H1 (cell line): ENCODE data around the gene NSL1. TPM values are rescaled to one million over a fixed set of nuclear protein-coding genes. Genes with fewer than 3 reads are reported as not detected.

Experiments used
- CTCF ChIA-PET: fragments of 300-600 bp; sonication (Branson Sonifier 250); formaldehyde crosslinking; loops from one replicate; lab custom pipeline; 2021; ENCODE audit not compliant: partially characterized antibody; lab: Charles Lee
- POLR2A ChIA-PET: fragments of 300-600 bp; sonication (Branson Sonifier 250); formaldehyde crosslinking; loops from one replicate; lab custom pipeline; 2021; ENCODE audit warnings: inconsistent platforms; ENCODE audit not compliant: partially characterized antibody; lab: Charles Lee
- DNase-seq, 2 experiments: peaks; one replicate each; pipeline versions ENCODE4 v3.0.0 to v3.0.0-alpha.2; 2010 to 2022; ENCODE audit warnings: low spot score in 2 of 2, low read depth in 1 of 2, mixed read lengths in 1 of 2
- FAIRE-seq: peaks from 2 replicates; lab custom pipeline; 2011; peaks lifted over from hg19 to GRCh38; lab: Jason Lieb, UNC
- H2AFZ ChIP-seq: 2 replicates; pipeline ENCODE4 v1.8.1; 2012; ENCODE audit warnings: low read length, inconsistent platforms
- H2AK5ac ChIP-seq: 2 replicates; pipeline ENCODE4 v1.6.1; 2013; ENCODE audit warnings: low read depth, low read length
- H2BK120ac ChIP-seq: replicated peaks from 2 replicates; pipeline ENCODE3; 2013; ENCODE audit warnings: low read depth, low read length, inconsistent platforms
- H2BK12ac ChIP-seq: 2 replicates; pipeline ENCODE4 v1.6.1; 2013; ENCODE audit warnings: low read depth, low read length
- H2BK15ac ChIP-seq: 2 replicates; pipeline ENCODE4 v1.6.1; 2013; ENCODE audit warnings: low read length
- H2BK20ac ChIP-seq: 2 replicates; pipeline ENCODE4 v1.6.1; 2013; ENCODE audit warnings: low read length
- H2BK5ac ChIP-seq: 2 replicates; pipeline ENCODE4 v1.6.1; 2013; ENCODE audit warnings: low read depth, low read length
- H3K14ac ChIP-seq: 2 replicates; pipeline ENCODE4 v1.6.1; 2013; ENCODE audit warnings: inconsistent platforms; ENCODE audit not compliant: insufficient read length
- H3K18ac ChIP-seq: 2 replicates; pipeline ENCODE4 v1.6.1; 2013; ENCODE audit warnings: low read length; ENCODE audit errors: extremely low read depth
- H3K23ac ChIP-seq: 2 replicates; pipeline ENCODE4 v1.6.1; 2013; ENCODE audit warnings: inconsistent platforms; ENCODE audit not compliant: insufficient read length
- H3K23me2 ChIP-seq: 2 replicates; pipeline ENCODE4 v1.6.1; 2013; ENCODE audit warnings: low read depth, low read length
- H3K27ac ChIP-seq: 2 replicates; pipeline ENCODE4 v1.6.1; 2011; ENCODE audit warnings: low read depth, low read length, inconsistent platforms
- H3K27me3 ChIP-seq, 4 experiments: replicated peaks in 1 of 4; 1 replicate in 1 of 4; 2 replicates in 3 of 4; pipeline versions ENCODE4 v1.6.1 to v1.8.1; 2011 to 2013; ENCODE audit warnings: low read length in 3 of 4, mild to moderate bottlenecking in 3 of 4, inconsistent platforms in 2 of 4, mixed read lengths in 2 of 4, moderate library complexity in 1 of 4; ENCODE audit not compliant: control insufficient read depth in 3 of 4, insufficient read depth in 3 of 4; ENCODE audit errors: extremely low read depth in 1 of 4
- H3K36me3 ChIP-seq, 4 experiments: 2 replicates each; pipeline versions ENCODE4 v1.6.1 to v1.8.1; 2011 to 2013; ENCODE audit warnings: mild to moderate bottlenecking in 4 of 4, low read length in 3 of 4, moderate library complexity in 2 of 4, control low read depth in 1 of 4, inconsistent platforms in 1 of 4; ENCODE audit not compliant: insufficient read depth in 4 of 4, control insufficient read depth in 2 of 4
- H3K4ac ChIP-seq: replicated peaks from 2 replicates; pipeline ENCODE3; 2013; ENCODE audit warnings: low read length, low read depth, mixed read lengths, inconsistent platforms; ENCODE audit not compliant: insufficient read length
- H3K4me1 ChIP-seq, 4 experiments: replicated peaks in 1 of 4; 1 replicate in 1 of 4; 2 replicates in 3 of 4; pipeline versions ENCODE4 v1.6.1 to v1.8.1; 2011 to 2013; ENCODE audit warnings: low read length in 3 of 4, inconsistent platforms in 2 of 4, mixed read lengths in 1 of 4; ENCODE audit not compliant: insufficient read depth in 4 of 4, control insufficient read depth in 3 of 4
- H3K4me2 ChIP-seq, 2 experiments: 2 replicates each; pipeline versions ENCODE4 v1.6.1 to v1.8.1; 2011 to 2013; ENCODE audit warnings: low read depth in 2 of 2, low read length in 2 of 2, control low read depth in 1 of 2, inconsistent platforms in 1 of 2, mild to moderate bottlenecking in 1 of 2; ENCODE audit not compliant: insufficient read depth in 1 of 2
- H3K4me3 ChIP-seq, 4 experiments: fragments of 200-600, 300-600 bp in 1 of 4; sonication (generic), shearing (Covaris generic), sonication (Bioruptor Twin) in 1 of 4; 2 replicates each; pipeline versions ENCODE4 v1.5.1 to v1.8.1; 2011 to 2016; ENCODE audit warnings: low read length in 4 of 4, low read depth in 3 of 4, control low read depth in 2 of 4, inconsistent platforms in 2 of 4, mild to moderate bottlenecking in 2 of 4, mixed read lengths in 1 of 4, moderate library complexity in 1 of 4; ENCODE audit not compliant: insufficient read depth in 2 of 4; ENCODE audit errors: extremely low read depth in 1 of 4
- H3K56ac ChIP-seq: replicated peaks from 2 replicates; pipeline ENCODE3; 2013; ENCODE audit warnings: low read depth, mild to moderate bottlenecking, mixed read lengths, low read length, inconsistent platforms; ENCODE audit not compliant: insufficient read length
- H3K79me1 ChIP-seq: 2 replicates; pipeline ENCODE4 v1.6.1; 2013; ENCODE audit warnings: low read depth, low read length, control low read depth
- H3K79me2 ChIP-seq, 2 experiments: 2 replicates each; pipeline versions ENCODE4 v1.6.1 to v1.8.1; 2012 to 2013; ENCODE audit warnings: low read length in 2 of 2, mild to moderate bottlenecking in 2 of 2, inconsistent platforms in 1 of 2; ENCODE audit not compliant: insufficient read depth in 2 of 2, control insufficient read depth in 1 of 2
- H3K9ac ChIP-seq, 4 experiments: replicated peaks in 1 of 4; 1 replicate in 1 of 4; 2 replicates in 3 of 4; pipeline versions ENCODE4 v1.6.1 to v1.8.1; 2011 to 2013; ENCODE audit warnings: low read depth in 3 of 4, low read length in 3 of 4, control low read depth in 2 of 4, mild to moderate bottlenecking in 2 of 4, moderate library complexity in 2 of 4, inconsistent platforms in 1 of 4; ENCODE audit errors: extremely low read depth in 1 of 4
- H3K9me3 ChIP-seq, 2 experiments: 2 replicates each; pipeline versions ENCODE4 v1.6.1 to v1.8.1; 2012 to 2013; ENCODE audit warnings: mild to moderate bottlenecking in 2 of 2, moderate library complexity in 2 of 2, control low read depth in 1 of 2, inconsistent platforms in 1 of 2, low read depth in 1 of 2, low read length in 1 of 2, mixed read lengths in 1 of 2; ENCODE audit not compliant: insufficient read depth in 2 of 2
- H4K20me1 ChIP-seq, 2 experiments: replicated peaks in 1 of 2; 2 replicates each; pipeline versions ENCODE3 to v1.8.1; 2011 to 2013; ENCODE audit warnings: inconsistent platforms in 2 of 2, low read length in 2 of 2, mild to moderate bottlenecking in 1 of 2; ENCODE audit not compliant: insufficient read depth in 2 of 2, control insufficient read depth in 1 of 2
- H4K5ac ChIP-seq: 2 replicates; pipeline ENCODE4 v1.6.1; 2013; ENCODE audit warnings: low read length, low read depth, mixed read lengths, inconsistent platforms; ENCODE audit not compliant: insufficient read length
- H4K8ac ChIP-seq: 2 replicates; pipeline ENCODE4 v1.8.0; 2013; ENCODE audit warnings: mild to moderate bottlenecking, moderate library complexity, low read length, inconsistent platforms; ENCODE audit not compliant: insufficient read depth; ENCODE audit errors: extremely low read depth
- H4K91ac ChIP-seq: replicated peaks from 2 replicates; pipeline ENCODE3; 2013; ENCODE audit warnings: low read length, mixed read lengths, inconsistent platforms; ENCODE audit not compliant: insufficient read length
- EP300 ChIP-seq, 2 experiments: IDR thresholded peaks; 1 replicate in 1 of 2; 2 replicates in 1 of 2; pipeline ENCODE4 v1.6.1; 2011 to 2012; ENCODE audit warnings: low read depth in 2 of 2, low read length in 2 of 2, mild to moderate bottlenecking in 2 of 2, borderline replicate concordance in 1 of 2, inconsistent platforms in 1 of 2, moderate library complexity in 1 of 2
- NRF1 ChIP-seq: IDR thresholded peaks from 2 replicates; pipeline ENCODE4 v1.6.1; 2011; ENCODE audit warnings: mild to moderate bottlenecking, low read depth, low read length, improper control_type of control experiment
- SAP30 ChIP-seq: fragments of 300-600 bp; sonication (generic); IDR thresholded peaks from 2 replicates; pipeline ENCODE4 v1.7.1; 2012; ENCODE audit warnings: low read length, moderate library complexity, mild to moderate bottlenecking, inconsistent platforms; ENCODE audit not compliant: insufficient read depth, insufficient replicate concordance
- SIX5 ChIP-seq: IDR thresholded peaks from 2 replicates; pipeline ENCODE4 v1.6.1; 2011; ENCODE audit warnings: mild to moderate bottlenecking, low read depth, low read length
- SUZ12 ChIP-seq: fragments of 200-600 bp; sonication (generic); IDR thresholded peaks from 2 replicates; pipeline ENCODE4 v1.6.1; 2012; ENCODE audit warnings: mild to moderate bottlenecking, inconsistent platforms, low read length, moderate library complexity, mixed read lengths
- TAF1 ChIP-seq: IDR thresholded peaks from 2 replicates; pipeline ENCODE4 v1.6.1; 2011; ENCODE audit warnings: mild to moderate bottlenecking, low read depth, low read length
- ZNF274 ChIP-seq: IDR thresholded peaks from 2 replicates; pipeline ENCODE4 v1.7.0; 2012; ENCODE audit warnings: low read length, borderline replicate concordance; ENCODE audit errors: extremely low read depth
- WGBS, 2 experiments: shearing (Covaris generic) in 1 of 2; methylation state at CpG; one replicate each; pipeline versions ENCODE4 v1.1.6 to v1.1.7; 2013 to 2015; ENCODE audit warnings: low lambda C conversion rate in 2 of 2, mixed read lengths in 2 of 2, inconsistent platforms in 1 of 2, low coverage in 1 of 2, missing lambda C conversion rate in 1 of 2; ENCODE audit not compliant: insufficient replicate concordance in 2 of 2, insufficient coverage in 1 of 2, insufficient read length in 1 of 2; ENCODE audit errors: extremely low coverage in 1 of 2, missing lambda C conversion rate in 1 of 2; 5-methylcytosine and 5-hydroxymethylcytosine counted together
- polyA plus RNA-seq, 7 experiments: library from polyadenylated mRNA; depleted of rRNA in 3 of 7; stranded (reverse) in 5 of 7; unstranded in 2 of 7; fragments of >200 nt in 5 of 7; fragments of 200-250 nt in 2 of 7; gene quantifications; 1 replicate in 5 of 7; 2 replicates in 1 of 7; 4 replicates in 1 of 7; pipeline versions ENCODE4 v1.2.1 to v1.2.3, GENCODE V29; 2011 to 2013; ENCODE audit warnings: missing spikeins in 2 of 7, mixed read lengths in 2 of 7
- total RNA-seq: library from RNA; stranded (reverse); fragmentation: NEBNext Ultra II Directional; extraction: Animal tissue kit (Norgen Biotek cat#: 25700); gene quantifications from 2 replicates; pipeline ENCODE4 v1.2.1, GENCODE V29; 2021
- TF ChIP-seq, protein P1 (sequence below): IDR thresholded peaks from 2 replicates; pipeline ENCODE4 v1.6.1; 2011; ENCODE audit warnings: low read depth, mild to moderate bottlenecking, low read length; ENCODE audit not compliant: insufficient read depth

The NSL1 gene
- total and polyA plus RNA-seq, 2 of the 8 experiments (the other 6 are each of a cell fraction or from before 2014, with no cell fraction given) = 25.4 to 51.7 TPM

GRCh38 chr1:212696721-212697331, 94.8 kb downstream of the NSL1 start:
- H3K9ac ChIP-seq = no peak overlapping the region
- WGBS, 2 experiments = 85% methylated on average over 13 of the region's 13 CpGs; no CpG with 5 or more reads in 1 of the 2 experiments
- no peaks in the 10 kb centered on the region for H3K79me1 ChIP-seq
- no peak overlapping the region for H4K5ac ChIP-seq
- H2BK15ac ChIP-seq = no peak overlapping the region
- no peak overlapping the region for H2BK5ac ChIP-seq
- H3K4ac ChIP-seq = no peak overlapping the region
- H3K27ac ChIP-seq = no peak overlapping the region
- H3K27me3 ChIP-seq = peaks cover 29 to 51% (median 39%) of the 10 kb centered on the region in 4 experiments
- no peak for FAIRE-seq
- peaks cover 5 to 12% (median 7%) of the 10 kb centered on the region in 4 experiments; a peak in 6 of 7 replicates for H3K4me1 ChIP-seq
- H2BK12ac ChIP-seq = no peak overlapping the region
- no peak overlapping the region for H4K91ac ChIP-seq
- no peak overlapping the region for H3K4me2 ChIP-seq
- no peak overlapping the region for H2BK120ac ChIP-seq
- no peak for TF ChIP-seq EP300 (IDR thresholded peaks at IDR 0.05; ENCODE audit: borderline replicate concordance in 1 of 2, low read depth in 2 of 2, low read length in 2 of 2)
- no peak for TF ChIP-seq TAF1
- TF ChIP-seq SIX5 = no peak
- no peak for TF ChIP-seq ZNF274
- TF ChIP-seq, protein P1, sequence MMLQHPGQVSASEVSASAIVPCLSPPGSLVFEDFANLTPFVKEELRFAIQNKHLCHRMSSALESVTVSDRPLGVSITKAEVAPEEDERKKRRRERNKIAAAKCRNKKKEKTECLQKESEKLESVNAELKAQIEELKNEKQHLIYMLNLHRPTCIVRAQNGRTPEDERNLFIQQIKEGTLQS = no peak
- no peak for TF ChIP-seq NRF1
- no peak for TF ChIP-seq SUZ12
- no peak for TF ChIP-seq SAP30
- TF ChIP-seq, all 59 proteins: peak for 0
- no peak overlapping the region for H2AFZ ChIP-seq
- H3K4me3 ChIP-seq = no peak overlapping the region
- H3K23ac ChIP-seq = no peak overlapping the region
- CTCF ChIA-PET = interaction anchor here (0.6 to 4.8 kb wide), 7 partner anchors 14 to 612 kb away, joined by 3 to 27 read pairs (median 3); no protein-coding TSS in a partner anchor
- no peak overlapping the region for H2AK5ac ChIP-seq
- no peaks in the 10 kb centered on the region for H3K79me2 ChIP-seq
- H3K9me3 ChIP-seq = no peaks in the 10 kb centered on the region
- no peak overlapping the region for H3K56ac ChIP-seq
- DNase-seq = no peak
- H3K14ac ChIP-seq = no peak overlapping the region
- peaks cover 13% of the 10 kb centered on the region; the same call in 1 of the 2 replicates for H3K23me2 ChIP-seq
- H4K20me1 ChIP-seq = peaks cover 0 to 2% of the 10 kb centered on the region in 2 experiments
- no peak overlapping the region for H3K18ac ChIP-seq
- peaks cover 0 to 5% (median 0%) of the 10 kb centered on the region in 4 experiments; a peak in 1 of 8 replicates for H3K36me3 ChIP-seq
- no peak overlapping the region for H2BK20ac ChIP-seq
- H4K8ac ChIP-seq = no peak overlapping the region
- POLR2A ChIA-PET = interaction anchor here (1.1 kb wide), 1 partner anchor 13 kb away, joined by 3 read pairs; no protein-coding TSS in a partner anchor
